ENCODE results near the gene GPRC5C. TPM values are rescaled to one million over a fixed set of nuclear protein-coding genes. Genes with fewer than 3 reads are reported as not detected.

The GPRC5C gene
- total and polyA plus RNA-seq, 9 of the 15 experiments (the other 6 are each of a cell fraction or from before 2014, with no cell fraction given): 0.28 to 9.0 (median 4.1) TPM

DNA sequence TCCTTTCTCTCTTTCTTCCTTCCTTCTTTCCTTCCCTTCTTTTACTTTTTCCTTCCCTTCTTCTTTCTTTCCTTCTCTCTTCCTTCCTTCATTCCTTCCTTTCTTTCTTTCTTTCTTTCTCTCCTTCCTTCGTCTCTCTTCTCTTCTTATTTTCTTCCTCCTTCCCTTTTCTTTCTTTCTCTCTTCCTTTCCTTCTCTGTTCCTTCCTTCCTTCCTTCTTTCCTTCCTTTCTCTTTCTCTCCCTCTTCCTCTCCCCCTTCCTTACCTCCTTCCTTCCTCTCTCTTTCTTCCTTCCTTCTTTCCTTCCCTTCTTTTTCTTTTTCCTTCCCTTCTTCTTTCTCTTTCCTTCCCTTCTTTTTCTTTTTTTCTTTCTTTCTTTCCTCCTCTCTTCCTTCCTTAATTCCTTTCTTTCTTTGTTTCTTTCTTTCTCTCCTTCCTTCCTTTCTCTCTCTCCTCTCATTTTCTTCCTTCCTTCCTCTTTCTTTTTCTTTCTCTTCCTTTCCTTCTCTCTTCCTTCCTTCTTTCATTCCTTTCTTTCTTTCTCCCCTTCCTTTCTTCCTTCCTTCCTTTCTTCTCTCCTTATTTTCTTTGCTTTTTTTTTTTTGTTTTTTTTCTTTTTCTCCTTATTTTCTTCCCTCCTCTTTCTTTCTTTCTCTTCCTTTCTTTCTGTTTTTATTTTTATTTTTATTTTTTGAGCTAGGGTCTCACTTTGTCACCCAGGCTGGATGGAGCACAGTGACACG is 41.8 kb upstream of the GPRC5C start:
- POLR2A ChIA-PET: interaction anchor here (0.6 kb wide), 1 partner anchor 66 kb away, joined by 3 read pairs; no protein-coding TSS in a partner anchor
- intact Hi-C loops (cut with micrococcal nuclease): no loop called here
- BruUV-seq (replicated peaks): no TSS peak
- 0 out of 4 replicates have a peak, but pooled peaks of 1 of the 2 experiments have one; percentile 30 for TF ChIP-seq HDAC1 (IDR thresholded peaks at IDR 0.05)
- TF ChIP-seq, protein P1, sequence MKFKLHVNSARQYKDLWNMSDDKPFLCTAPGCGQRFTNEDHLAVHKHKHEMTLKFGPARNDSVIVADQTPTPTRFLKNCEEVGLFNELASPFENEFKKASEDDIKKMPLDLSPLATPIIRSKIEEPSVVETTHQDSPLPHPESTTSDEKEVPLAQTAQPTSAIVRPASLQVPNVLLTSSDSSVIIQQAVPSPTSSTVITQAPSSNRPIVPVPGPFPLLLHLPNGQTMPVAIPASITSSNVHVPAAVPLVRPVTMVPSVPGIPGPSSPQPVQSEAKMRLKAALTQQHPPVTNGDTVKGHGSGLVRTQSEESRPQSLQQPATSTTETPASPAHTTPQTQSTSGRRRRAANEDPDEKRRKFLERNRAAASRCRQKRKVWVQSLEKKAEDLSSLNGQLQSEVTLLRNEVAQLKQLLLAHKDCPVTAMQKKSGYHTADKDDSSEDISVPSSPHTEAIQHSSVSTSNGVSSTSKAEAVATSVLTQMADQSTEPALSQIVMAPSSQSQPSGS (CRISPR knock-in tag; IDR thresholded peaks at IDR 0.05): no peak
- TF ChIP-seq ARHGAP35 (IDR thresholded peaks at IDR 0.05; ENCODE audit: partially characterized antibody): no peak
- TF ChIP-seq CREB3 (tag; conservative IDR thresholded peaks at IDR 0.05; ENCODE audit: low read depth): no peak
- TF ChIP-seq SMAD4 (CRISPR knock-in tag; conservative IDR thresholded peaks at IDR 0.05): no peak
- TF ChIP-seq, protein P2, sequence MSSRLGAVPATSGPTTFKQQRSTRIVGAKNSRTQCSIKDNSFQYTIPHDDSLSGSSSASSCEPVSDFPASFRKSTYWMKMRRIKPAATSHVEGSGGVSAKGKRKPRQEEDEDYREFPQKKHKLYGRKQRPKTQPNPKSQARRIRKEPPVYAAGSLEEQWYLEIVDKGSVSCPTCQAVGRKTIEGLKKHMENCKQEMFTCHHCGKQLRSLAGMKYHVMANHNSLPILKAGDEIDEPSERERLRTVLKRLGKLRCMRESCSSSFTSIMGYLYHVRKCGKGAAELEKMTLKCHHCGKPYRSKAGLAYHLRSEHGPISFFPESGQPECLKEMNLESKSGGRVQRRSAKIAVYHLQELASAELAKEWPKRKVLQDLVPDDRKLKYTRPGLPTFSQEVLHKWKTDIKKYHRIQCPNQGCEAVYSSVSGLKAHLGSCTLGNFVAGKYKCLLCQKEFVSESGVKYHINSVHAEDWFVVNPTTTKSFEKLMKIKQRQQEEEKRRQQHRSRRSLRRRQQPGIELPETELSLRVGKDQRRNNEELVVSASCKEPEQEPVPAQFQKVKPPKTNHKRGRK (tag; IDR thresholded peaks at IDR 0.05): peak; percentile 100
- peak; percentile 48; the same call in 1 of the 2 replicates for TF ChIP-seq HBP1 (CRISPR knock-in tag; IDR thresholded peaks at IDR 0.05)
- TF ChIP-seq MYNN (IDR thresholded peaks at IDR 0.05): no peak
- no peak for TF ChIP-seq MYNN (CRISPR knock-in tag; IDR thresholded peaks at IDR 0.05)
- TF ChIP-seq, protein P3, sequence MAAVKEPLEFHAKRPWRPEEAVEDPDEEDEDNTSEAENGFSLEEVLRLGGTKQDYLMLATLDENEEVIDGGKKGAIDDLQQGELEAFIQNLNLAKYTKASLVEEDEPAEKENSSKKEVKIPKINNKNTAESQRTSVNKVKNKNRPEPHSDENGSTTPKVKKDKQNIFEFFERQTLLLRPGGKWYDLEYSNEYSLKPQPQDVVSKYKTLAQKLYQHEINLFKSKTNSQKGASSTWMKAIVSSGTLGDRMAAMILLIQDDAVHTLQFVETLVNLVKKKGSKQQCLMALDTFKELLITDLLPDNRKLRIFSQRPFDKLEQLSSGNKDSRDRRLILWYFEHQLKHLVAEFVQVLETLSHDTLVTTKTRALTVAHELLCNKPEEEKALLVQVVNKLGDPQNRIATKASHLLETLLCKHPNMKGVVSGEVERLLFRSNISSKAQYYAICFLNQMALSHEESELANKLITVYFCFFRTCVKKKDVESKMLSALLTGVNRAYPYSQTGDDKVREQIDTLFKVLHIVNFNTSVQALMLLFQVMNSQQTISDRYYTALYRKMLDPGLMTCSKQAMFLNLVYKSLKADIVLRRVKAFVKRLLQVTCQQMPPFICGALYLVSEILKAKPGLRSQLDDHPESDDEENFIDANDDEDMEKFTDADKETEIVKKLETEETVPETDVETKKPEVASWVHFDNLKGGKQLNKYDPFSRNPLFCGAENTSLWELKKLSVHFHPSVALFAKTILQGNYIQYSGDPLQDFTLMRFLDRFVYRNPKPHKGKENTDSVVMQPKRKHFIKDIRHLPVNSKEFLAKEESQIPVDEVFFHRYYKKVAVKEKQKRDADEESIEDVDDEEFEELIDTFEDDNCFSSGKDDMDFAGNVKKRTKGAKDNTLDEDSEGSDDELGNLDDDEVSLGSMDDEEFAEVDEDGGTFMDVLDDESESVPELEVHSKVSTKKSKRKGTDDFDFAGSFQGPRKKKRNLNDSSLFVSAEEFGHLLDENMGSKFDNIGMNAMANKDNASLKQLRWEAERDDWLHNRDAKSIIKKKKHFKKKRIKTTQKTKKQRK (IDR thresholded peaks at IDR 0.05; ENCODE audit: borderline replicate concordance, low read depth, low read length): no peak
- 0 out of 2 replicates have a peak, but pooled peaks have one; percentile 3 for TF ChIP-seq MTA2 (IDR thresholded peaks at IDR 0.05; ENCODE audit: low read depth)
- TF ChIP-seq ZNF197 (CRISPR knock-in tag; IDR thresholded peaks at IDR 0.05; ENCODE audit: low read depth): no peak

More for the DNA sequence above, 41.8 kb upstream of the GPRC5C start:
- Histone ChIP-seq H3K9me1 (ENCODE audit: control insufficient read depth, insufficient read depth, low read length) (no peaks in the 10 kb centered on the region), H3K4me2 (ENCODE audit: insufficient read depth, low read length) (no peak overlapping the region), H3K9ac (ENCODE audit: insufficient read depth in 1 of 2, low read depth in 2 of 2, low read length in 2 of 2) (no peak overlapping the region), H2AFZ (ENCODE audit: low read depth, low read length) (no peak overlapping the region), H4K20me1 (replicated peaks; ENCODE audit: control insufficient read depth, insufficient read depth, low read length) (no peaks in the 10 kb centered on the region), H3K79me2 (ENCODE audit: control insufficient read depth, insufficient read depth, low read length) (no peaks in the 10 kb centered on the region), H3K4me3 (no peak overlapping the region), H3K36me3 (ENCODE audit: control insufficient read depth, insufficient read depth, low read length) (no peaks in the 10 kb centered on the region), H3K4me1 (replicated peaks in 1 of 2; ENCODE audit: control insufficient read depth in 2 of 2, insufficient read depth in 2 of 2, low read length in 2 of 2) (peaks cover 0 to 4% of the 10 kb centered on the region in 2 experiments; a peak in 3 of 5 replicates), H3K27ac (ENCODE audit: extremely low read depth, low read depth, low read length) (no peak overlapping the region), H3K27me3 (ENCODE audit: control insufficient read depth in 2 of 2, insufficient read depth in 2 of 2, low read length in 2 of 2) (peaks cover 24 to 38% of the 10 kb centered on the region in 2 experiments; a peak in 4 of 5 replicates), H3K9me3 (replicated peaks; ENCODE audit: control insufficient read depth, insufficient read depth, low read depth, low read length) (no peaks in the 10 kb centered on the region; the same call in 1 of the 2 replicates)
- DNase-seq (ENCODE audit: extremely low read depth in 1 of 4, low spot score in 3 of 4): no peak
- no peak for FAIRE-seq
- CTCF ChIA-PET (ENCODE audit: low intra/inter-chr PET ratio): no interaction called here
- WGBS (ENCODE audit: insufficient coverage, low coverage, missing lambda C conversion rate): 0% methylated on average over 2 of the region's 2 CpGs
- no peak for ATAC-seq
- in situ Hi-C loops (cut with MboI): no loop called here
